ENCODE results near the gene CLIP1. TPM values are rescaled to one million over a fixed set of nuclear protein-coding genes. Genes with fewer than 3 reads are reported as not detected.

Gene CLIP1
- polyA plus RNA-seq, 3 donors from 2014 or later: 1.4 to 30.6 (median 9.5) TPM

DNA sequence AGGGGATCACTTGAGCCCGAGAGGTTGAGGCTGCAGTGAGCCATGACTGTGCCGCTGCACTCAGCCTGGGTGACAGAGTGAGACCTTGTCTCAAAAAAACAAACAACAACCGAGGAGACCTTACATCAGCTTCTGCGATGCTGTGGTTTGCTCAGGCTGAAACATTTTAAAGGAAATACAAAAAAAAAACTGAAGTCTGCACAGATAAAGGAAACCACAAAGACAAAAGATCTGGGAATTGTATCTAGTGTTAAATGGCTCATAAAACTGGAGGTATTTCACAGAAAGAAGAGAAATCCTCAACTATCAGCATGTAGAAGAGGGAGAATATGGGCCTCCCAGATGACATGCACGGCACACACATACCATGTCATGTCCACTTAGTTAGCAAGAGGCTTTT, 95.9 kb downstream of the CLIP1 start:
- H3K4me3 Mint-ChIP-seq: no peak overlapping the region
- H3K36me3 Mint-ChIP-seq: peaks cover 32 to 37% (median 34%) of the 10 kb centered on the region in 3 donors
- H3K4me1 Mint-ChIP-seq: peaks cover 2 to 12% of the 10 kb centered on the region in 2 donors
- no peaks in the 10 kb centered on the region for H3K9me3 Mint-ChIP-seq
- DNase-seq: no peak
- peaks cover 0 to 3% (median 0%) of the 10 kb centered on the region in 3 donors for H3K27me3 Mint-ChIP-seq (ENCODE audit: low read depth in 3 of 3)
- peak overlapping the region in 1 of 6 donors; percentile 61 for H3K27ac Mint-ChIP-seq

DNA sequence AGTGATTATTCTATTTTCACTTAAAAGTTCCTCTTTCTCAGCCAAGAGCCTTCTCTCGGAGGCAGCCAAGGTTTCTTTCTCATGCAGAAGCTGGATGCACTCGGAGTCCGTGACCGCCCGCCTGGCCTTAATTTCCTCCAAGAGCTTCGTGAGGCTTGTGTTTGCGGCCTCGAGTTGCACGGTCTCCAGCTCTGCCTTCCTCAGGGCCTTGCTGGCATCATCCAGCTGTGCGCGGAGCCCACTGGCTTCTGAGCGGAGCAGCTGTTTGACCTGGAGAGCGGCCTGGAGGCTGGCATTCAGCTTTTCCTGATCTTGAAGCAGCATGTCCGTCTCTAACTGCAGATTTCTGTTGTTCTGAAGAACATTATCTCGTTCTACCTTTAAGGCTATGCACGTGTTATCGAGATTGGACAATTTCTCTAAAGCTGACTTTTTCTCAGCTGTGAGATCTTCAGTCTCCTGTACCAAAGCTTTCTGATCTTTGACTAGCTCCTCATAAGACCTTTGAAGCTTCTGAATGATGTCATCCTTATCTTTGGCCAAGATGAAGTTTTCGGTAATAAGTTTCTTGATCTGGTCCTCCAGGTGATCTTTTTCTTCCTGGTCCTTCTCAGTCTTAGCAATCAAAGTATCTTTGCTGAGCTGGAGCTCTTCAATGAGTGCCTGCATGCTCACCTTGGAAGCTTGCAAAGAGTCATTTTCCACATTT, 99.0 kb downstream of the CLIP1 start:
- peaks cover 34 to 40% (median 39%) of the 10 kb centered on the region in 3 donors for H3K36me3 Mint-ChIP-seq
- H3K9me3 Mint-ChIP-seq: no peaks in the 10 kb centered on the region
- H3K4me3 Mint-ChIP-seq: no peak overlapping the region
- no peak for DNase-seq
- peaks cover 0 to 3% (median 2%) of the 10 kb centered on the region in 3 donors for H3K27me3 Mint-ChIP-seq (ENCODE audit: low read depth in 3 of 3)
- H3K27ac Mint-ChIP-seq: no peak overlapping the region
- peaks cover 2 to 12% of the 10 kb centered on the region in 2 donors for H3K4me1 Mint-ChIP-seq

DNA sequence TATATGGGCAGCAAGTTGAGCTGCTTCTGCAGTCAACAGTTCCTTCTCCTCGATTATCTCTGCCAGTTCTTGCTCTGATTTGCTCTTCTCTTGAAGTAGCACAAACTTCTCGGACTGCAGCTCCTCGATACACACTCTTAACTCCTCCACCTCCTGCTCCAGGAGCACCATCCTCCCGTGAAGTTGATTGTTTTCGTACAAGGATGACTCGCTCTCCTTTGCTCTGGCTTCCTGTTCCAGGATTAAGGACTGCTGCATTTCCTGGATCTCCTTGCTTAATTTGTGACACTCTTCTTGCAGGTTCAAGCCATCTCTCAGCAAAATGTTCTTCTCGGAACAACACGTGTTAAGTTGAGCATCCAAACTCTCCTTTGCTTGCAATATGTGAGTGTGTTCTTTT, 100.0 kb downstream of the CLIP1 start:
- Mint-ChIP-seq H3K27ac (no peak overlapping the region), H3K36me3 (peaks cover 34 to 41% (median 37%) of the 10 kb centered on the region in 3 donors), H3K4me3 (no peak overlapping the region), H3K27me3 (ENCODE audit: low read depth in 3 of 3) (peaks cover 0 to 3% (median 1%) of the 10 kb centered on the region in 3 donors), H3K4me1 (peaks cover 2 to 12% of the 10 kb centered on the region in 2 donors), H3K9me3 (no peaks in the 10 kb centered on the region)
- DNase-seq: no peak

DNA sequence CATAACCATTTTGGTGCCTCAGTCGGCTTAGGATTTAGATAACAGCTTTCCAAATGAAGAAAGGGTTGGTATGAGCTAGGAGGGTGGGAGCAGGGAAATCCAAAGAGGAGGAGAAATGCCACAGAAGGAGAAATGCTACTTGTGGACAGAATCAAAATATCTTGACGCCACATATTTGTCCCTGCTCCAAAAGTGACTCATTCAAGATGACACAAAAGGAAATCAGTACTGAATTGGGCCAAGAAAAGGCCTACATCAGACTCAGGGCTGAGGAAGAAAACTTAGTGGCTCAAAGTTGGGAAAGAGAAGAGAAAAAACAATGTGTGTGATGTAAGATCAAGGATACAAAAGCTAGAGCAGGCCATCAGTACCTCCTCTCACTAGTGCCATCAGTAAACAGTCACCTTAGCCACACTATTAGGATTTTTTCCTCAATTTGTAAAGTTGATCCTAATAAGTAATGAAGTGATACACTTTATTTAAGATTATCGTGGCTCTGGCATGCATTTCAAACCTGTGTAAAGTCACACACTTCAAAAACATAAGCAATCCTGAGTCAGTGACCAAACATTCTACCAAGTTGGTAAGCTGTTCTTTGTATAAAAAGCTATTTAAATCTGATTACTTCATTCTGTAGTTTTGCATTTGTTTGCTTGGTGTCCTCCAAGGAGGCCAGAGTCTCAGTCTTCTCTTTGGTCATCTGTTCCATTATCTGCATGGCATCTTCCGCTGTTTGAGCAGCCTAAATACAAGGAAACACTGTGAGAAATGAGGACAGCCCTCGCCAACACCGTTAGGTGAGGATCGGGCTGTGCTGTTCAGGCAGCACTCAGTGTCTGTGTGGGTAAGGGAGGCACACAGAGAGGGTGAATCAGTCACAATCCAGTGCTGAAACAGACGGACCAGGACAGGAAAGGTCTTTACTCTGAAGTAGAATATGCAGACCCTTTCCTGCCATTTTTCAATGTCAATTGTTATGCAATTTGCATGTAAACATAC, 103.6 kb downstream of the CLIP1 start:
- Mint-ChIP-seq H3K27ac (no peak overlapping the region), H3K4me1 (no peaks in the 10 kb centered on the region), H3K27me3 (ENCODE audit: low read depth in 3 of 3) (peaks cover 0 to 3% (median 1%) of the 10 kb centered on the region in 3 donors), H3K36me3 (peaks cover 29 to 47% (median 43%) of the 10 kb centered on the region in 3 donors), H3K4me3 (no peak overlapping the region), H3K9me3 (no peaks in the 10 kb centered on the region)
- no peak for DNase-seq

DNA sequence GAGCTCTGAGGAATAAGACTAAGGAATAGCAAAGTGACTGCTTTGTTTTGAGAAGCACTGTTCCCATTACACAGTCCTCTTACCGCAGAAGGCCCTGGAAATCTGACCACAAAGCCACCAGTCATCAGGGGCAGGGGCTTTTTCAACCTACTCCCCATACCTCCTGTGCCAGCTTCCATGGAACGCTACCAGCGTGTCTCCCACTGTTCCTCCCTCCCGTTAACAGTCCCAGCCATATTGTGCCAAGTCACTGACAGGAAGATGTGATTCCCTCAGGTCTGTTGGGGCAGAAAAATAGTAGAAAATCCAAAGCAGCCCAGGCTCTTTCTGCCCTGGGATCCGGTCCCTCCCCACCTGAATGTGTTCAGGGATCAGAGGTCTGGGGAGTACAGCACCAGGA, 109.5 kb downstream of the CLIP1 start:
- Mint-ChIP-seq H3K36me3 (peaks cover 9 to 45% (median 23%) of the 10 kb centered on the region in 3 donors), H3K27ac (peak overlapping the region in 1 of 6 donors; percentile 40), H3K4me1 (no peaks in the 10 kb centered on the region), H3K27me3 (ENCODE audit: low read depth in 3 of 3) (peaks cover 0 to 2% (median 0%) of the 10 kb centered on the region in 3 donors), H3K4me3 (no peak overlapping the region), H3K9me3 (no peaks in the 10 kb centered on the region)
- no peak for DNase-seq

DNA sequence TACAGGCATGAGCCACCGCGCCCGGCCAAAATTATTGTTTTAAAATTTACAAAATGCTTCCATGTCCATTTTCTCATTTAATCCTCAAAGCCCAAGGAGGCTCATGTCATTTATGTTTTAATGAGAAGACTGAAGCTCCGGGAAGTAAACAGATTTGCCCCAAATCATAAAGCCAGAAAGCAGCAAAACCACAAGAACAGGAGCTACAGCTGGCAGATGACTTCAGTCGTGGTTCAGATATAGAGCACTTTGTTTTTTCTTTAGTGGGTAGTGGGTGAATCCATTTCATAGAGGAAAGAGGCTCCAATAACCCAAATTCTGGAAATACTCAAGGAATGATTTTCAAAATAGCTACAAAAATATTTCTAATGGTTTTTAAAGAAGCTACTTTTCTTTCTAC, 110.8 kb downstream of the CLIP1 start:
- no peaks in the 10 kb centered on the region for H3K9me3 Mint-ChIP-seq
- H3K27ac Mint-ChIP-seq: no peak overlapping the region
- H3K36me3 Mint-ChIP-seq: peaks cover 9 to 36% (median 14%) of the 10 kb centered on the region in 3 donors
- H3K4me1 Mint-ChIP-seq: no peaks in the 10 kb centered on the region
- no peak for DNase-seq
- no peak overlapping the region for H3K4me3 Mint-ChIP-seq
- H3K27me3 Mint-ChIP-seq (ENCODE audit: low read depth in 3 of 3): peaks cover 0 to 2% (median 0%) of the 10 kb centered on the region in 3 donors

DNA sequence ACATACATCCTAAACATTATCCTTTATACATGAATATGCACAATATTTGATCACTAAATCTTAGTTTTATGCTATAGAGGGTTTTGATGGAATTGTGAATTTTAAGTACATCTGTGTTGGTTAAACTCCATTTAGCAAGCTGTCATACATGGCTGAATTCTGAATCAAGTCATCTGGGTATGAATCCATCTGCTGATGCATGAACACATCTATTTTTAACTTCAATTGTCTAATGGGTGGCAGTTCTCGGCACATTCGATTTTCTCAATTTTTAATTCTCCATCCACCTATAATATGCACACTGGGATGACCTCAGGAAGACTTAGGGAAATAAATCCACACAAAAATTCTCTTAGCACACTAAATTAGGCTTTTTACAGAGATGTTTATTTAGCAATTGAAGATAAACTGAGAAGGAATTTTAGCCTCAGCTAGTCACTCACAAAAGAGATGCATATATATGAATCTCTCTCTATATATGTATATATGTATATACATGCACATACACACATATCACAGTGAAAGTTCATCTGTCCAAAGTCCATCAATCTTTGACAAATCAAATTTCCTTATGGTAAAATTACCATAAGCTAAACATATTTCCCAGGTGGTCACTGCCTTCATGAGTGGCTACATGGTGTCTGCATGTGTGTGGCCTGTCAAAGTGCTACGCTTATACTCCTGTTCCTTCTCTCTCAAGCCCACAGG, 111.7 kb downstream of the CLIP1 start:
- H3K4me1 Mint-ChIP-seq: no peaks in the 10 kb centered on the region
- no peak overlapping the region for H3K4me3 Mint-ChIP-seq
- H3K36me3 Mint-ChIP-seq: peaks cover 12 to 38% (median 14%) of the 10 kb centered on the region in 3 donors
- peak overlapping the region in 1 of 6 donors; percentile 2 for H3K27ac Mint-ChIP-seq
- no peaks in the 10 kb centered on the region for H3K9me3 Mint-ChIP-seq
- H3K27me3 Mint-ChIP-seq (ENCODE audit: low read depth in 3 of 3): peaks cover 0 to 2% (median 0%) of the 10 kb centered on the region in 3 donors
- no peak for DNase-seq

DNA sequence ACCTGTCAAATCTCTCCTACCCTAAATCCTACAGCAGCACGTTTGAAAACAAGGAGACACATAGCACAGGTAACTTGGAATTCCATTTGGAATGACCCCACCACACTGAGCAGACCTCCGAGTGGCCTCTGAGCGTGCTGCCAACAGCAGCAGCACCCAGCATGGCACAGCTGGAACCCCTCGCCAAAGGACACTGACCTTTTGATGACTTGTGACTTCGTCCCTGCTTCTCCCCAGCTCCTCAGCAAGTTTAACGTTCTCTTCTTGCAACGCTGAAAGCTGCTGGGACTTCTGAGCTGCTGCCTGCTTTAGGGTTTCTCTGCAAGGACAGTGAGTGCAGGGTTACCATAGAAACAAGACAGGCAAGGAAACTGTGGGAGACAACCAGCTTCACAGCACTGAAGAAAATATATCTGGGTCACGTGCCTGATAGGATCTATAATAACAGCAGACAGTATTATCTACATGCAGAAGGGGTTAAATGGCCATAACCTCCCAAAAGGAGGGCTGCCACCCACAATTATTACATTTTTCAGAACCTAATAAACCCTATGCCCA, 112.8 kb downstream of the CLIP1 start:
- Mint-ChIP-seq H3K9me3 (no peaks in the 10 kb centered on the region), H3K27me3 (ENCODE audit: low read depth in 3 of 3) (peaks cover 0 to 2% (median 0%) of the 10 kb centered on the region in 3 donors), H3K4me3 (no peak overlapping the region), H3K4me1 (no peaks in the 10 kb centered on the region), H3K27ac (no peak overlapping the region), H3K36me3 (peaks cover 4 to 31% (median 7%) of the 10 kb centered on the region in 3 donors)
- no peak for DNase-seq

DNA sequence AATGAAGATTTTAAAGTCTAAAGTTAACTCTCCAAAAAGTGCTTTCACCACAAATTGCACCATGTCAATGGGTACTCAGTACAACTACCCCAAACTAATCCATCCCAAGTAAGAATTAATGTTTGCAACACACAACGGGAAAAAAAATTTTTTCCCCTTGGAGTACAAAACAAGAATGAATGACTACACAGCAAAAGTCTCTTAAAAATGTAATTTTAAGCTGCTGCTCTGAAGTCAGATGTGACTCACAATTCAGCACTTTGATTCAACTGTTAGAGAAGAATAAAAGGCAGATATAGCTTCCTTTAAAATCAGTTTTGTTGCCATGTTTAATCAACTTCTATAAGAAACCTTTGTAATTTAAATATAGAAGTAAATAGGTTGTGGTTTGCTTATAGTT, 113.7 kb downstream of the CLIP1 start:
- no peak overlapping the region for H3K27ac Mint-ChIP-seq
- no peaks in the 10 kb centered on the region for H3K9me3 Mint-ChIP-seq
- H3K36me3 Mint-ChIP-seq: peaks cover 4 to 29% (median 5%) of the 10 kb centered on the region in 3 donors
- peaks cover 0 to 2% (median 0%) of the 10 kb centered on the region in 3 donors for H3K27me3 Mint-ChIP-seq (ENCODE audit: low read depth in 3 of 3)
- H3K4me1 Mint-ChIP-seq: no peaks in the 10 kb centered on the region
- DNase-seq: no peak
- no peak overlapping the region for H3K4me3 Mint-ChIP-seq

DNA sequence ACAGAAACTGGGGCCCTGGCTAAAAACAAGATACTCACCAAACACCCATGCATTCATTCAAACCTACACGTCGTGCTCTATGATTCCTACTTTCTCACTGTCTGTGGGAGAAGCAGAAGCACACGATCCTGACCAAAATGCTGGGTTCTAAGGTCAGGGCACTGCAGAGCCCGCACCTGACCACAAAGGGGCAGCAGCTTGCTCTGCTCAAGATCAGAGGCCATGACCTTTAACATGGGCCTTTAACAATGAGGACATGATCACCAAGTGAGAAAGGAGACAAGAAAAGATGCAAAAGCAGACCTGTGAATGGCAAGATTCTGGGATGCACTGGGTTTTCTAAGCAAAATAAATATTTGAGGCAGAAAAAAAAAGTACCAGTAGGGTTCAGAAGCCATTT, 116.1 kb downstream of the CLIP1 start:
- Mint-ChIP-seq H3K9me3 (no peaks in the 10 kb centered on the region), H3K36me3 (peaks cover 4 to 23% (median 5%) of the 10 kb centered on the region in 3 donors), H3K4me3 (no peak overlapping the region), H3K27ac (peak overlapping the region in 1 of 6 donors; percentile 55), H3K27me3 (ENCODE audit: low read depth in 3 of 3) (no peaks in the 10 kb centered on the region), H3K4me1 (no peaks in the 10 kb centered on the region)
- DNase-seq: no peak

DNA sequence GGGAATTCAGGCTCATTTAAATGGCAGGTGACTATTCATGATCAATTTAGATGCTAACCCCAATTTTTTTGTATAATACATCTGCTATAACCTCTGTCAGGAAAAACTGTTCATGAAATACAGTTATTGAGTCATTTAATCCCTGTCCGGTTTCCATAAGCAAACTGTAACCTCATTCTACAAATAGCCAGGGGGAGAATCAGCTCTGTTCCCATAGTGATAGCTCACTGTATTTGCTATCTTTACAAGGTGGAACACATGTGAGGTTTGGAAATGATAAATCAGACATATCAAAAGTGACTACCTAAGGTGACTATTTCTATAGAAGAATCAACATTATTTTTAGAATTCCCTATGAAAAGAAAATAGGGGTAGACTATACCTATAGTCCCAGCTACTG, 117.5 kb downstream of the CLIP1 start:
- H3K27me3 Mint-ChIP-seq (ENCODE audit: low read depth in 3 of 3): no peaks in the 10 kb centered on the region
- no peak for DNase-seq
- no peak overlapping the region for H3K4me3 Mint-ChIP-seq
- H3K4me1 Mint-ChIP-seq: no peaks in the 10 kb centered on the region
- H3K27ac Mint-ChIP-seq: no peak overlapping the region
- peaks cover 8 to 22% (median 9%) of the 10 kb centered on the region in 3 donors for H3K36me3 Mint-ChIP-seq
- no peaks in the 10 kb centered on the region for H3K9me3 Mint-ChIP-seq

DNA sequence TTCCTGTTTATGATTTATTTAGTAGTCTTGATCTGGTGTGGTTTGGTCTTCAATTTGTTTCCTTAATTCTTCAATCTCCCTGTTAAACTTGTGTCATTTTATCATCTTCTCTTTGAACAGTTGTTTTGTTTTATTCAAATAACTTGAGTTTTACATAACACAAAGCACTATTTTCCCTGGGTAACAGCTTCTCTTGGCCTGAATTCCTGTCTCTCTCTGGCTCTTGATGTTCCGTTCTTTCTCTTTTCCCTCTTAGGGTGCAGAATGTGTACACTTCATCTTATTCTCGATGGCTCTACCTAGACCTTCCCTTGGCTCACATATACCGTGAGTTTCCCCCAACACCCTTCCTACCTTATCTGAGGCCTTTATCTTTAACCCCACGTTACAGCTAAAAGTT, 119.4 kb downstream of the CLIP1 start:
- peaks cover 11 to 16% (median 12%) of the 10 kb centered on the region in 3 donors for H3K36me3 Mint-ChIP-seq
- no peaks in the 10 kb centered on the region for H3K27me3 Mint-ChIP-seq (ENCODE audit: low read depth in 3 of 3)
- DNase-seq: no peak
- no peaks in the 10 kb centered on the region for H3K4me1 Mint-ChIP-seq
- peak overlapping the region in 1 of 6 donors; percentile 59 for H3K27ac Mint-ChIP-seq
- H3K4me3 Mint-ChIP-seq: no peak overlapping the region
- no peaks in the 10 kb centered on the region for H3K9me3 Mint-ChIP-seq

DNA sequence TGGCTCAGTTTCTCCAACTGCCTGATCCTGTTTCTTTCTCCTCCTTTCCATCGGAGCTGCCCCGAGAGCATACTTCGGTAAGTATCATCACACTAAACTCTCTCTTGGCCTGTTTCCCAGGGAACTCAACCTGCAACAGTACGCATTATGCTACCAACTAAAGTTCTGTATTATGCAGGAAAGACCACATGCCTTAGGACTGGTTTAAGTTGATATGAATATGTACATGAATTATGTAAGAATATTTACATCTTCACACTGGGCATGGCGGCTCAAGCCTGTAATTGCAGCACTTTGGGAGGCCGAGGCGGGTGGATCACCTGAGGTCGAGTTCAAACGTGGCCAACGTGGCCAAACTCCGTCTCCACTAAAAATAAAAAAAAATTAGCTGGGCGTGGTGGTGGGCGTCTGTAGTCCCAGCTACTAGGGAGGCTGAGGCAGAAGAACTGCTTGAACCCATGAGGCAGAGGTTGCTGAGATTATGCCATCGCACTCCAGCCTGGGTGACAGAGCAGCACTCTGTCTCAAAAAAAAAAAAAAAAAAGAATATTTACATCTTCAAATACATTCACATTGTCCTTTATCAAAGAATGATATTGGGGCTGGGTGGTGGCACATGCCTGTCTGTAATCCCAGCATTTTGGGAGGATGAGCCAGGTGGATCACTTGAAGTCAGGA, 124.3 kb downstream of the CLIP1 start:
- H3K27ac Mint-ChIP-seq: no peak overlapping the region
- H3K9me3 Mint-ChIP-seq: no peaks in the 10 kb centered on the region
- no peak for DNase-seq
- no peak overlapping the region for H3K4me3 Mint-ChIP-seq
- peaks cover 14 to 26% (median 17%) of the 10 kb centered on the region in 3 donors for H3K36me3 Mint-ChIP-seq
- H3K4me1 Mint-ChIP-seq: no peaks in the 10 kb centered on the region
- peaks cover 0 to 2% (median 0%) of the 10 kb centered on the region in 3 donors for H3K27me3 Mint-ChIP-seq (ENCODE audit: low read depth in 3 of 3)
